ENCODE results near the gene OCA2. TPM values are rescaled to one million over a fixed set of nuclear protein-coding genes. Genes with fewer than 3 reads are reported as not detected.

OCA2 gene
- total and polyA plus RNA-seq, 2 of the 13 experiments (the other 11 are each of a cell fraction or from before 2014, with no cell fraction given), result 0.02 to 0.05 TPM

DNA sequence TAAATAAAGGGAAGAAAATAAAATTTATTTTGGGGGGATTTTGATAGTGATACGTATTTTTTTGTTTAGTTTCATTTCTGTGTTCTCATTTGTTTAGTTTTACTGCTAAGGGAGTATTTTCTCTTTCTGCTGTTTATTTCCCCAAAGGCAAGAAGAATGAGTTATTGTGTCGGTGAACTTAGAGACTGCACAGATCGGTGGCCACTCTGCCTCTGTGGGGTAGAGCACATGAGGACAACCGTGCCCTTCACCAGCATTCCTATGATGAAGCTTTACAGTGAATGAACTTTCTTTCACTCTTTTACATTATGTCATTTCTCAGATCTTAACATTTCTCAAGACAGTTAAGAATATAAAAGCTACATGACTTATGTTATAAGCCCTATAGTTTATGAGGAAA, 214.4 kb downstream of the OCA2 start (continued):
- no peak for TF ChIP-seq FOXJ3 (CRISPR knock-in tag; IDR thresholded peaks at IDR 0.05; ENCODE audit: borderline replicate concordance)
- TF ChIP-seq ZFP36L2 (CRISPR knock-in tag; IDR thresholded peaks at IDR 0.05), result no peak
- TF ChIP-seq, protein P1, sequence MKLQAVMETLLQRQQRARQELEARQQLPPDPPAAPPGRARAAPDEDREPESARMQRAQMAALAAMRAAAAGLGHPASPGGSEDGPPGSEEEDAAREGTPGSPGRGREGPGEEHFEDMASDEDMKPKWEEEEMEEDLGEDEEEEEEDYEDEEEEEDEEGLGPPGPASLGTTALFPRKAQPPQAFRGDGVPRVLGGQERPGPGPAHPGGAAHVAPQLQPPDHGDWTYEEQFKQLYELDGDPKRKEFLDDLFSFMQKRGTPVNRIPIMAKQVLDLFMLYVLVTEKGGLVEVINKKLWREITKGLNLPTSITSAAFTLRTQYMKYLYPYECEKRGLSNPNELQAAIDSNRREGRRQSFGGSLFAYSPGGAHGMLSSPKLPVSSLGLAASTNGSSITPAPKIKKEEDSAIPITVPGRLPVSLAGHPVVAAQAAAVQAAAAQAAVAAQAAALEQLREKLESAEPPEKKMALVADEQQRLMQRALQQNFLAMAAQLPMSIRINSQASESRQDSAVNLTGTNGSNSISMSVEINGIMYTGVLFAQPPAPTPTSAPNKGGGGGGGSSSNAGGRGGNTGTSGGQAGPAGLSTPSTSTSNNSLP (IDR thresholded peaks at IDR 0.05; ENCODE audit: low read depth, low read length), result no peak
- TF ChIP-seq, protein P2, sequence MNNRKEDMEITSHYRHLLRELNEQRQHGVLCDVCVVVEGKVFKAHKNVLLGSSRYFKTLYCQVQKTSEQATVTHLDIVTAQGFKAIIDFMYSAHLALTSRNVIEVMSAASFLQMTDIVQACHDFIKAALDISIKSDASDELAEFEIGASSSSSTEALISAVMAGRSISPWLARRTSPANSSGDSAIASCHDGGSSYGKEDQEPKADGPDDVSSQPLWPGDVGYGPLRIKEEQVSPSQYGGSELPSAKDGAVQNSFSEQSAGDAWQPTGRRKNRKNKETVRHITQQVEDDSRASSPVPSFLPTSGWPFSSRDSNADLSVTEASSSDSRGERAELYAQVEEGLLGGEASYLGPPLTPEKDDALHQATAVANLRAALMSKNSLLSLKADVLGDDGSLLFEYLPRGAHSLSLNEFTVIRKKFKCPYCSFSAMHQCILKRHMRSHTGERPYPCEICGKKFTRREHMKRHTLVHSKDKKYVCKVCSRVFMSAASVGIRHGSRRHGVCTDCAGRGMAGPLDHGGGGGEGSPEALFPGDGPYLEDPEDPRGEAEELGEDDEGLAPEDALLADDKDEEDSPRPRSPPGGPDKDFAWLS (CRISPR knock-in tag; IDR thresholded peaks at IDR 0.05; ENCODE audit: borderline replicate concordance), result no peak
- TF ChIP-seq, protein P3, sequence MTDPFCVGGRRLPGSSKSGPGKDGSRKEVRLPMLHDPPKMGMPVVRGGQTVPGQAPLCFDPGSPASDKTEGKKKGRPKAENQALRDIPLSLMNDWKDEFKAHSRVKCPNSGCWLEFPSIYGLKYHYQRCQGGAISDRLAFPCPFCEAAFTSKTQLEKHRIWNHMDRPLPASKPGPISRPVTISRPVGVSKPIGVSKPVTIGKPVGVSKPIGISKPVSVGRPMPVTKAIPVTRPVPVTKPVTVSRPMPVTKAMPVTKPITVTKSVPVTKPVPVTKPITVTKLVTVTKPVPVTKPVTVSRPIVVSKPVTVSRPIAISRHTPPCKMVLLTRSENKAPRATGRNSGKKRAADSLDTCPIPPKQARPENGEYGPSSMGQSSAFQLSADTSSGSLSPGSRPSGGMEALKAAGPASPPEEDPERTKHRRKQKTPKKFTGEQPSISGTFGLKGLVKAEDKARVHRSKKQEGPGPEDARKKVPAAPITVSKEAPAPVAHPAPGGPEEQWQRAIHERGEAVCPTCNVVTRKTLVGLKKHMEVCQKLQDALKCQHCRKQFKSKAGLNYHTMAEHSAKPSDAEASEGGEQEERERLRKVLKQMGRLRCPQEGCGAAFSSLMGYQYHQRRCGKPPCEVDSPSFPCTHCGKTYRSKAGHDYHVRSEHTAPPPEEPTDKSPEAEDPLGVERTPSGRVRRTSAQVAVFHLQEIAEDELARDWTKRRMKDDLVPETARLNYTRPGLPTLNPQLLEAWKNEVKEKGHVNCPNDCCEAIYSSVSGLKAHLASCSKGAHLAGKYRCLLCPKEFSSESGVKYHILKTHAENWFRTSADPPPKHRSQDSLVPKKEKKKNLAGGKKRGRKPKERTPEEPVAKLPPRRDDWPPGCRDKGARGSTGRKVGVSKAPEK (CRISPR knock-in tag; IDR thresholded peaks at IDR 0.05; ENCODE audit: borderline replicate concordance), result no peak
- no peak for TF ChIP-seq ZNF235 (CRISPR knock-in tag; IDR thresholded peaks at IDR 0.05; ENCODE audit: borderline replicate concordance)
- TF ChIP-seq ZNF274 (CRISPR knock-in tag; IDR thresholded peaks at IDR 0.05), result no peak

Data from HepG2 (cell line).